Regular cardiac myocyte (primary cell): ENCODE results near the gene NWD2. TPM values are rescaled to one million over a fixed set of nuclear protein-coding genes. Genes with fewer than 3 reads are reported as not detected.

Experiments used
- total RNA-seq: library from RNA; depleted of rRNA; stranded (reverse); fragments of >200 nt; gene quantifications from 2 replicates; pipeline ENCODE4 v1.2.3, GENCODE V29; 2014

NWD2 gene
- total RNA-seq, result not detected in 2 replicates

DNA sequence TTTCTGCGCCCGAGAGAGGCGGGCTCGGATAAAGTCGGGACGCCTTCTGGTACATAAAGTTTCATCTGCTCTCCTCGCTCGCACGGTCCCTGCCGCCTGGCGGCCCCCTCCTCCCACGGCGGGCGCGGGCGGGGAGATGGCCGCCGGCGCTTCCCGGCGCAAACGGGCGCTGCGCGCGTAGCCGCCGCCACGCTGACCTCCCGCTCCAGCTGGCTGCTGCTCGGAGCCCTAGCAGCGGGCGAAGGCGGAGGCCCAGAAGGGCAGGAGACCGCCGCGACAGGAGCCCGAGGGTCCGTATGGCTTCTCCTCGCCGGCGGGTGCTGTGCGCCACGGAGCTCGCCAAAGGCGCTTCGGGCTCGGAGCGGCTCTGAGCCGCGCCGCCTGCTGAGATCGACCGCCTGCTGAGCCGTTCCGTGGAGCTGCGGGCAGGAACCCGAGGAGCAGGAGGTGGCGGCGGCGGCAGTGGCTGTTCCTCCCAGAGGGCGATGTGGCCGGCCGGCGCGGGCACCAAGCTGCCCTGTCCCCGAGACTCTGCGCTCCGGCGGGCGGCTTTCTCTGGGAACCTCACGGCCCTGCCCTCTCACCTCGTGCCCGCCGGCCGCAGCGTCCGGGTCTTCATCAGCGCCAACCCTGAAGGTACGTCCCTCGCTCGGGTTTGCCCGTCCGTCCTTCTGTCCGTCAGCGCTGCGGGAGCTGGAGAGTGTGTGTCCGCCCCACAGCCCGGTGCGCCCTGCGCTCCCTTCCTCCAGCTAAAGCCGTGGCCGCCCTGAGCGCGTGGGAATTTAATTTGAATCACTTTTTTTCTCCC, at the start of gene NWD2:
NWD2 (plus strand) TSS at position 161 of the 808 bp plus-strand sequence; CDS start at position 486, 325 bp downstream.

